Measurements from ENCODE around the gene SPDYE4.

The SPDYE4 gene

GRCh38 chr17:8736796-8737195 is 21.6 kb downstream of the SPDYE4 start:
- H3K4me1 ChIP-seq (ENCODE audit: control insufficient read depth, insufficient read depth, low read length): peaks cover 12% of the 10 kb centered on the region; the same call in 1 of the 2 replicates
- no peaks in the 10 kb centered on the region for H3K9me3 ChIP-seq (ENCODE audit: control insufficient read depth, insufficient read depth, low read depth, low read length)
- H3K27ac ChIP-seq (ENCODE audit: low read depth, low read length): no peak overlapping the region
- H3K9ac ChIP-seq (ENCODE audit: low read length): no peak overlapping the region
- H3K36me3 ChIP-seq (ENCODE audit: control insufficient read depth, insufficient read depth, low read length): no peaks in the 10 kb centered on the region
- no peak overlapping the region for H3K4me3 ChIP-seq (ENCODE audit: low read depth, low read length)
- no peaks in the 10 kb centered on the region for H3K27me3 ChIP-seq (ENCODE audit: control insufficient read depth, insufficient read depth, low read length)

- H3K9ac ChIP-seq (ENCODE audit: low read length): no peak overlapping the region
- no peak overlapping the region for H3K27ac ChIP-seq (ENCODE audit: low read depth, low read length)
- H3K4me1 ChIP-seq (ENCODE audit: control insufficient read depth, insufficient read depth, low read length): peaks cover 12% of the 10 kb centered on the region; the same call in 1 of the 2 replicates
Measured at GRCh38 chr17:8736362-8736761, 22.0 kb downstream of the SPDYE4 start.

GRCh38 chr17:8735336-8735939 is 22.9 kb downstream of the SPDYE4 start:
- no peaks in the 10 kb centered on the region; the same call in 1 of the 2 replicates for H3K9me3 ChIP-seq (ENCODE audit: control insufficient read depth, insufficient read depth, low read depth, low read length)
- no peak overlapping the region for H3K27ac ChIP-seq (ENCODE audit: low read depth, low read length)
- H3K4me3 ChIP-seq (ENCODE audit: low read depth, low read length): no peak overlapping the region
- H3K9ac ChIP-seq (ENCODE audit: low read length): no peak overlapping the region
- H3K4me1 ChIP-seq (ENCODE audit: control insufficient read depth, insufficient read depth, low read length): peaks cover 9% of the 10 kb centered on the region; the same call in 1 of the 2 replicates
- H3K36me3 ChIP-seq (ENCODE audit: control insufficient read depth, insufficient read depth, low read length): no peaks in the 10 kb centered on the region
- H3K27me3 ChIP-seq (ENCODE audit: control insufficient read depth, insufficient read depth, low read length): no peaks in the 10 kb centered on the region

More at GRCh38 chr17:8736362-8736761, 22.0 kb downstream of the SPDYE4 start:
- Histone ChIP-seq H3K36me3 (ENCODE audit: control insufficient read depth, insufficient read depth, low read length) (no peaks in the 10 kb centered on the region), H3K9me3 (ENCODE audit: control insufficient read depth, insufficient read depth, low read depth, low read length) (no peaks in the 10 kb centered on the region; the same call in 1 of the 2 replicates), H3K27me3 (ENCODE audit: control insufficient read depth, insufficient read depth, low read length) (no peaks in the 10 kb centered on the region), H3K4me3 (ENCODE audit: low read depth, low read length) (no peak overlapping the region)

GRCh38 chr17:8734876-8735275 is 23.5 kb downstream of the SPDYE4 start:
- H3K27me3 ChIP-seq (ENCODE audit: control insufficient read depth, insufficient read depth, low read length): no peaks in the 10 kb centered on the region
- no peaks in the 10 kb centered on the region for H3K36me3 ChIP-seq (ENCODE audit: control insufficient read depth, insufficient read depth, low read length)
- no peak overlapping the region for H3K27ac ChIP-seq (ENCODE audit: low read depth, low read length)
- peaks cover 8% of the 10 kb centered on the region; the same call in 1 of the 2 replicates for H3K4me1 ChIP-seq (ENCODE audit: control insufficient read depth, insufficient read depth, low read length)
- no peaks in the 10 kb centered on the region; the same call in 1 of the 2 replicates for H3K9me3 ChIP-seq (ENCODE audit: control insufficient read depth, insufficient read depth, low read depth, low read length)
- H3K9ac ChIP-seq (ENCODE audit: low read length): no peak overlapping the region
- no peak overlapping the region for H3K4me3 ChIP-seq (ENCODE audit: low read depth, low read length)

GRCh38 chr17:8732406-8733085 is 25.8 kb downstream of the SPDYE4 start:
- Histone ChIP-seq H3K36me3 (ENCODE audit: control insufficient read depth, insufficient read depth, low read length) (no peaks in the 10 kb centered on the region), H3K4me1 (ENCODE audit: control insufficient read depth, insufficient read depth, low read length) (no peaks in the 10 kb centered on the region), H3K9me3 (ENCODE audit: control insufficient read depth, insufficient read depth, low read depth, low read length) (no peaks in the 10 kb centered on the region; the same call in 1 of the 2 replicates), H3K27ac (ENCODE audit: low read depth, low read length) (no peak overlapping the region), H3K9ac (ENCODE audit: low read length) (no peak overlapping the region), H3K27me3 (ENCODE audit: control insufficient read depth, insufficient read depth, low read length) (no peaks in the 10 kb centered on the region), H3K4me3 (ENCODE audit: low read depth, low read length) (no peak overlapping the region)

- H3K27me3 ChIP-seq (ENCODE audit: control insufficient read depth, insufficient read depth, low read length): no peaks in the 10 kb centered on the region
- H3K27ac ChIP-seq (ENCODE audit: low read depth, low read length): no peak overlapping the region
- no peak overlapping the region for H3K4me3 ChIP-seq (ENCODE audit: low read depth, low read length)
- no peak overlapping the region for H3K9ac ChIP-seq (ENCODE audit: low read length)
- H3K4me1 ChIP-seq (ENCODE audit: control insufficient read depth, insufficient read depth, low read length): no peaks in the 10 kb centered on the region
- H3K9me3 ChIP-seq (ENCODE audit: control insufficient read depth, insufficient read depth, low read depth, low read length): no peaks in the 10 kb centered on the region; the same call in 1 of the 2 replicates
- no peaks in the 10 kb centered on the region for H3K36me3 ChIP-seq (ENCODE audit: control insufficient read depth, insufficient read depth, low read length)
Measured at GRCh38 chr17:8729860-8730259, 28.5 kb downstream of the SPDYE4 start.

GRCh38 chr17:8729421-8729820 is 28.9 kb downstream of the SPDYE4 start:
- H3K4me3 ChIP-seq (ENCODE audit: low read depth, low read length): no peak overlapping the region
- no peaks in the 10 kb centered on the region for H3K27me3 ChIP-seq (ENCODE audit: control insufficient read depth, insufficient read depth, low read length)
- H3K9me3 ChIP-seq (ENCODE audit: control insufficient read depth, insufficient read depth, low read depth, low read length): no peaks in the 10 kb centered on the region; the same call in 1 of the 2 replicates
- H3K36me3 ChIP-seq (ENCODE audit: control insufficient read depth, insufficient read depth, low read length): no peaks in the 10 kb centered on the region
- no peak overlapping the region for H3K9ac ChIP-seq (ENCODE audit: low read length)
- H3K4me1 ChIP-seq (ENCODE audit: control insufficient read depth, insufficient read depth, low read length): no peaks in the 10 kb centered on the region
- no peak overlapping the region for H3K27ac ChIP-seq (ENCODE audit: low read depth, low read length)

- Histone ChIP-seq H3K27ac (ENCODE audit: low read depth, low read length) (no peak overlapping the region), H3K9me3 (ENCODE audit: control insufficient read depth, insufficient read depth, low read depth, low read length) (no peaks in the 10 kb centered on the region; the same call in 1 of the 2 replicates), H3K4me3 (ENCODE audit: low read depth, low read length) (no peak overlapping the region), H3K4me1 (ENCODE audit: control insufficient read depth, insufficient read depth, low read length) (no peaks in the 10 kb centered on the region), H3K36me3 (ENCODE audit: control insufficient read depth, insufficient read depth, low read length) (no peaks in the 10 kb centered on the region), H3K9ac (ENCODE audit: low read length) (no peak overlapping the region), H3K27me3 (ENCODE audit: control insufficient read depth, insufficient read depth, low read length) (no peaks in the 10 kb centered on the region)
Measured at GRCh38 chr17:8728971-8729370, 29.4 kb downstream of the SPDYE4 start.

GRCh38 chr17:8728251-8728938 is 30.0 kb downstream of the SPDYE4 start:
- no peaks in the 10 kb centered on the region for H3K4me1 ChIP-seq (ENCODE audit: control insufficient read depth, insufficient read depth, low read length)
- no peaks in the 10 kb centered on the region for H3K27me3 ChIP-seq (ENCODE audit: control insufficient read depth, insufficient read depth, low read length)
- H3K27ac ChIP-seq (ENCODE audit: low read depth, low read length): no peak overlapping the region
- no peaks in the 10 kb centered on the region for H3K36me3 ChIP-seq (ENCODE audit: control insufficient read depth, insufficient read depth, low read length)
- H3K4me3 ChIP-seq (ENCODE audit: low read depth, low read length): no peak overlapping the region
- H3K9ac ChIP-seq (ENCODE audit: low read length): no peak overlapping the region
- no peaks in the 10 kb centered on the region; the same call in 1 of the 2 replicates for H3K9me3 ChIP-seq (ENCODE audit: control insufficient read depth, insufficient read depth, low read depth, low read length)

GRCh38 chr17:8726941-8727555 is 31.3 kb downstream of the SPDYE4 start:
- Histone ChIP-seq H3K4me3 (ENCODE audit: low read depth, low read length) (no peak overlapping the region), H3K36me3 (ENCODE audit: control insufficient read depth, insufficient read depth, low read length) (no peaks in the 10 kb centered on the region), H3K27ac (ENCODE audit: low read depth, low read length) (no peak overlapping the region), H3K4me1 (ENCODE audit: control insufficient read depth, insufficient read depth, low read length) (0 out of 2 replicates have a peak, but pooled peaks cover under 1% of the 10 kb centered on the region), H3K27me3 (ENCODE audit: control insufficient read depth, insufficient read depth, low read length) (no peaks in the 10 kb centered on the region), H3K9me3 (ENCODE audit: control insufficient read depth, insufficient read depth, low read depth, low read length) (no peaks in the 10 kb centered on the region; the same call in 1 of the 2 replicates), H3K9ac (ENCODE audit: low read length) (no peak overlapping the region)

All from HUES6 (cell line).